Measurements from ENCODE around the gene SDF2. TPM values are rescaled to one million over a fixed set of nuclear protein-coding genes. Genes with fewer than 3 reads are reported as not detected.

Gene SDF2
- total and polyA plus RNA-seq, 9 of the 15 experiments (the other 6 are each of a cell fraction or from before 2014, with no cell fraction given) = 41.2 to 132 (median 65.6) TPM

GRCh38 chr17:28675980-28676379 is 14.3 kb upstream of the SDF2 start:
- Histone ChIP-seq H3K27me3 (ENCODE audit: control insufficient read depth in 2 of 2, insufficient read depth in 2 of 2, low read length in 2 of 2) (no peaks in the 10 kb centered on the region), H3K9me3 (replicated peaks; ENCODE audit: control insufficient read depth, insufficient read depth, low read depth, low read length) (no peaks in the 10 kb centered on the region), H3K4me1 (replicated peaks in 1 of 2; ENCODE audit: control insufficient read depth in 2 of 2, insufficient read depth in 2 of 2, low read length in 2 of 2) (no peaks in the 10 kb centered on the region), H3K4me3 (no peak overlapping the region), H4K20me1 (replicated peaks; ENCODE audit: control insufficient read depth, insufficient read depth, low read length) (no peaks in the 10 kb centered on the region), H3K9me1 (ENCODE audit: control insufficient read depth, insufficient read depth, low read length) (no peaks in the 10 kb centered on the region), H3K4me2 (ENCODE audit: insufficient read depth, low read length) (no peak overlapping the region), H3K79me2 (ENCODE audit: control insufficient read depth, insufficient read depth, low read length) (no peaks in the 10 kb centered on the region), H2AFZ (ENCODE audit: low read depth, low read length) (no peak overlapping the region), H3K9ac (ENCODE audit: insufficient read depth in 1 of 2, low read depth in 2 of 2, low read length in 2 of 2) (no peak overlapping the region), H3K27ac (ENCODE audit: extremely low read depth, low read depth, low read length) (no peak overlapping the region), H3K36me3 (ENCODE audit: control insufficient read depth, insufficient read depth, low read length) (peaks cover 96% of the 10 kb centered on the region)
- peak; percentile 75 for ATAC-seq
- CTCF ChIA-PET (ENCODE audit: low intra/inter-chr PET ratio) = interaction anchor here (0.8 to 2.5 kb wide), 2 partner anchors 27 to 29 kb away, joined by 3 to 15 read pairs; no protein-coding TSS in a partner anchor
- no TSS peak for BruUV-seq (replicated peaks)
- intact Hi-C loops (cut with micrococcal nuclease) = loop anchor here (5.0 kb wide), 1 partner anchor 34 kb away; no protein-coding TSS in a partner anchor
- in situ Hi-C loops (cut with MboI) = no loop called here
- peak; percentile 42 for FAIRE-seq
- 94% methylated on average over 7 of the region's 7 CpGs for WGBS (ENCODE audit: insufficient coverage, low coverage, missing lambda C conversion rate)
- POLR2A ChIA-PET = interaction anchor here (0.6 to 8.6 kb wide), 9 partner anchors 8 to 84 kb away, joined by 3 to 56 read pairs (median 4); partner anchors contain the start of genes RPL23A, SDF2 and SUPT6H
- DNase-seq (ENCODE audit: extremely low read depth in 1 of 4, low spot score in 3 of 4) = peak in 1 of 4 experiments; percentile 25
- no peak for TF ChIP-seq TCFL5 (CRISPR knock-in tag; conservative IDR thresholded peaks at IDR 0.05)
- TF ChIP-seq ZNF143 (CRISPR knock-in tag; IDR thresholded peaks at IDR 0.05) = no peak
- TF ChIP-seq ZBTB5 (IDR thresholded peaks at IDR 0.05) = no peak
- no peak for TF ChIP-seq ZNF217 (CRISPR knock-in tag; IDR thresholded peaks at IDR 0.05)
- TF ChIP-seq CHCHD3 (CRISPR knock-in tag; IDR thresholded peaks at IDR 0.05) = no peak
- TF ChIP-seq ZNF146 (CRISPR knock-in tag; IDR thresholded peaks at IDR 0.05; ENCODE audit: unreplicated experiment) = no peak
- TF ChIP-seq RBM22 (IDR thresholded peaks at IDR 0.05; ENCODE audit: low read depth, low read length, poor library complexity, severe bottlenecking) = no peak
- no peak for TF ChIP-seq SRSF3 (IDR thresholded peaks at IDR 0.05; ENCODE audit: insufficient read depth, low read length)
- TF ChIP-seq SMARCB1 (IDR thresholded peaks at IDR 0.05; ENCODE audit: insufficient read length, low read depth) = no peak
- 0 out of 2 replicates have a peak, but pooled peaks have one; percentile 11 for TF ChIP-seq SMC3 (conservative IDR thresholded peaks at IDR 0.05; ENCODE audit: insufficient read depth, low read depth, low read length)
- TF ChIP-seq HDAC1 (IDR thresholded peaks at IDR 0.05) = no peak
- TF ChIP-seq ZNF740 (CRISPR knock-in tag; IDR thresholded peaks at IDR 0.05) = no peak
- no peak for TF ChIP-seq ZNF740 (tag; IDR thresholded peaks at IDR 0.05)
- TF ChIP-seq GTF2B (IDR thresholded peaks at IDR 0.05; ENCODE audit: extremely low read depth, insufficient read length) = no peak
- TF ChIP-seq CREBBP (IDR thresholded peaks at IDR 0.05; ENCODE audit: low read depth, low read length) = no peak
- TF ChIP-seq RBM25 (IDR thresholded peaks at IDR 0.05; ENCODE audit: low read depth, low read length, severe bottlenecking) = no peak
- TF ChIP-seq ZNF57 (CRISPR knock-in tag; IDR thresholded peaks at IDR 0.05) = no peak
- no peak for TF ChIP-seq HNRNPUL1 (IDR thresholded peaks at IDR 0.05; ENCODE audit: low read length)
- no peak for TF ChIP-seq DACH1 (IDR thresholded peaks at IDR 0.05; ENCODE audit: partially characterized antibody)
